GM13977 (cell line): Measurements from ENCODE around the gene AGAP1.

Experiments
- DNase-seq: peaks from one replicate; pipeline ENCODE4 v3.0.0; 2012; ENCODE audit warnings: low spot score
- in situ Hi-C: fragments of 300-500 bp; cut with MboI; formaldehyde crosslinking; loops from one replicate; pipeline ENCODE4 v1.12.0; 2022; ENCODE audit warnings: low sequenced_read_pairs, low pct_unique_long_range_greater_than_20kb, mixed read lengths, inconsistent platforms; ENCODE audit not compliant: unreplicated experiment
- TF ChIP-seq, protein P1 (sequence below): IDR thresholded peaks from 2 replicates; pipeline ENCODE4 v1.5.1; 2012; ENCODE audit warnings: mild to moderate bottlenecking, control low read depth; ENCODE audit not compliant: insufficient read depth; ENCODE audit errors: extremely low read depth, missing control alignments

AGAP1 gene

DNA sequence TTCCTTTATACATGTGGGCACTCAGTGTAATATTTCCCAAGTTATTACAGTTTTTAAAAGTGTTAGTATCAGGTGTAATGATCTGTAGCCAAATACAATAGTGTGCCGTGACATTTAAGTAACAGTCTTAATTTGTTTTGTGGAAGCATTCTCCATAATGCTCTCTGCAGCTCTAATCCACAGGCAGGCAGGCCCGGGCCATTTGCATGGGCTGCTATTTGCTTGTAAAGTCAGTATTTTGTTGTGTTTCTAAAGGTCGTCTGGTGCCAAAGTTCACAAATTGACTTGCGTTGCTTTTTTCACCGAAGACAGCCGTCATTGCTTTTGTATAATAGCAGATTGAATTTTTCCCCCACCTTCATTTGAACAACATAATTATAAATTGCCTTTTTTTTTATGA lies 521.3 kb downstream of the AGAP1 start:
- TF ChIP-seq, protein P1, sequence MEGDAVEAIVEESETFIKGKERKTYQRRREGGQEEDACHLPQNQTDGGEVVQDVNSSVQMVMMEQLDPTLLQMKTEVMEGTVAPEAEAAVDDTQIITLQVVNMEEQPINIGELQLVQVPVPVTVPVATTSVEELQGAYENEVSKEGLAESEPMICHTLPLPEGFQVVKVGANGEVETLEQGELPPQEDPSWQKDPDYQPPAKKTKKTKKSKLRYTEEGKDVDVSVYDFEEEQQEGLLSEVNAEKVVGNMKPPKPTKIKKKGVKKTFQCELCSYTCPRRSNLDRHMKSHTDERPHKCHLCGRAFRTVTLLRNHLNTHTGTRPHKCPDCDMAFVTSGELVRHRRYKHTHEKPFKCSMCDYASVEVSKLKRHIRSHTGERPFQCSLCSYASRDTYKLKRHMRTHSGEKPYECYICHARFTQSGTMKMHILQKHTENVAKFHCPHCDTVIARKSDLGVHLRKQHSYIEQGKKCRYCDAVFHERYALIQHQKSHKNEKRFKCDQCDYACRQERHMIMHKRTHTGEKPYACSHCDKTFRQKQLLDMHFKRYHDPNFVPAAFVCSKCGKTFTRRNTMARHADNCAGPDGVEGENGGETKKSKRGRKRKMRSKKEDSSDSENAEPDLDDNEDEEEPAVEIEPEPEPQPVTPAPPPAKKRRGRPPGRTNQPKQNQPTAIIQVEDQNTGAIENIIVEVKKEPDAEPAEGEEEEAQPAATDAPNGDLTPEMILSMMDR: no peak
- in situ Hi-C loops: no loop called here
- DNase-seq: no peak

DNA sequence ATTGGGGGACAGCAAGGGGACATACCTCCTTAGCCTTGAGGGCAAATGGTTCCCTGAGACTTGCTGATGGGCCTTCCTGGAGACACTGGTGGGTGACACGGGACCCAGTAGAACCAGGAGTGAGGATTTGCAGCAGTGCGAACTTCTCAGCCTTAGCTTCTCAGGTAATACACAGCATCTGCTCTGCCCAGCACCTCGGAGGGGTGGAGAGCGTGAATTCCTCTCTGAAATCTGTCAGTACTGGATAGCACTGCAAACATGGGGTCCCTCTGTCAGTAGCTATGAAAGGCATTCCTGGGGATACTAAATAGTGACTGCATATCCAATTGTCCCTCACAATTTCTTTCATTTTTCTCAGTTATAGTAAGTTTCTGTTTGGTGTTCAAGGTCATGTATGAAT lies 522.7 kb downstream of the AGAP1 start:
- in situ Hi-C loops: no loop called here
- TF ChIP-seq, protein P1: no peak
- no peak for DNase-seq

DNA sequence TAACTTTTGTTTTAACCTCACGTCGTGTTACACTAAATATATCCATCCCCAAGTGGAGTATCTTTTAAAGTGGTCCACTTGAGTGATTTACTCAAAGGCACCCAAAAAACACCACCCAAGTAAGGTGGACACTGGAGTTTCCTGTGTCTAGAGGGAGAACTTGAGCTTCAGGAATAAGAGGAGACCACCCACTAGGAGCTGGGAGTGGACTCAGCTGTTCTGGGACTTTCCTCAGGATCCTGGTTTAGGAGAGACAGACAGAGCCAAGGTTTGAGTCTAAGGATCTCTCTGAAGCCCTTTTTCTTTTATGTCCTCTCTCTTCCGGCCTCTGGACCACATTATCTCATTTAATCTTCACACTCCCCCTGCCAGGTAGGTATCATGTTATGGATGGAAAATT lies 523.6 kb downstream of the AGAP1 start:
- TF ChIP-seq, protein P1: no peak
- in situ Hi-C loops: no loop called here
- no peak for DNase-seq

DNA sequence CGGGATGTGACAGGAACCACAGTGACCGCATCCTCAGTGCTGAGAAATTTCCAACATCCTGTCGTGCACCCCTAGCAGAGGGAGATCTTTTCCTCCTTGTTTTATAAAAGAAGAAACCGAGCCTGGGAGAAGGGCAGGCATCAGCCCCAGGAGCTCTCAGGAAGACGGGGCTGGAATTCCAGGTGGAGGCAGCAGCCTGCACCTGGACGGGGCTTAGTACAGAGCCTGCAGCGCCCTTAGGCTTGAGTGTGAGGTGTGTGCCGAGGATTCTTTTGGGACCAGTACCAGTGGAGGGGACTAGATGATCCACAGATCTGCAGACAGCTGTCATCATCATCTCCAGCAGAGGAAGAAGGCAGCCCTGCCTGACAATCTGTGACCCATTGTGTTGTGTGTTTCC lies 525.6 kb downstream of the AGAP1 start:
- TF ChIP-seq, protein P1: no peak
- in situ Hi-C loops: no loop called here
- DNase-seq: no peak

DNA sequence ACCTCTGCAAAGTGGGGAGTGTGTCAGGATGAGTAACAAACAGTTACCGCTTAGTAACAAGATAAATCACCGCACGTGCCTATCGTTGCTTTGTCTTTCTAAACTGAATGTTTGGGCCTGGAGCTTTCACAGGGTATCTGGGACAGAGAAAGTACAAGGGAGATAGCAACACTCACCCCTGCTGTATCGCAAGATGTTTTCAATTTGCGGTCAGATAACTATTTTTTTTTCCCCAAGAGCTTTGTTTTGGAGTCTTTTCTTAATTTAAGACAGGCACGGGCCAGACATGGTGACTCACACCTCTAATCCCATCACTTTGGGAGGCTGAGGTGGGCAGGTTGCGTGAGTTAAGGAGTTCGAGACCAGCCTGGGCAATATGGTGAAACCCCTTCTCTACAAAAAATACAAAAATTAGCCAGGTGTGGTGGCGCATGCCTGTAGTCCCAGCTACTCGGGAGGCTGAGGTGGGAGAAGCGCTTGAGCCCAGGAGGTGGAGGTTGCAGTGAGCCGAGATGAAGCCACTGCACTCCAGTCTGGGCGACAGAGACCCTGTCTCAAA lies 527.7 kb downstream of the AGAP1 start:
- in situ Hi-C loops: no loop called here
- DNase-seq: no peak
- TF ChIP-seq, protein P1: no peak

DNA sequence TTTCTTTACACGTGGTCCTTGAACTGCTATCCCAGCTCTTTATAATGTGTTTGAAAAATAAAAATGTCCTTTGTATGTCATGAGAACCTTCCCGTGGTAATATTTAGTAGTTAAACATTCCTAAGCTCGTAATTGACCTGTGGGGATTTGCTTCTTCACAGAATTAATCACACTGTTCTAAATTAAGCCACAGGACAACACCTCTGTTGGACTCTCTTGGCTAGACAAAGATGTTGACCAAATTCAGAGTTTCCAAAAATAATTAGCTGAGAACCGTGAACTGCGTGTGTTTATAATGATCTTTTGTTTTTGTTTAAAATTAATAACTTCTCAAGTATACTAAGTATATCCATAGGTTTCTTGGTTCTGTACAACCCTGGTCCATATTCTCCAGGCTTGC lies 528.3 kb downstream of the AGAP1 start:
- DNase-seq: no peak
- TF ChIP-seq, protein P1: no peak
- in situ Hi-C loops: no loop called here

DNA sequence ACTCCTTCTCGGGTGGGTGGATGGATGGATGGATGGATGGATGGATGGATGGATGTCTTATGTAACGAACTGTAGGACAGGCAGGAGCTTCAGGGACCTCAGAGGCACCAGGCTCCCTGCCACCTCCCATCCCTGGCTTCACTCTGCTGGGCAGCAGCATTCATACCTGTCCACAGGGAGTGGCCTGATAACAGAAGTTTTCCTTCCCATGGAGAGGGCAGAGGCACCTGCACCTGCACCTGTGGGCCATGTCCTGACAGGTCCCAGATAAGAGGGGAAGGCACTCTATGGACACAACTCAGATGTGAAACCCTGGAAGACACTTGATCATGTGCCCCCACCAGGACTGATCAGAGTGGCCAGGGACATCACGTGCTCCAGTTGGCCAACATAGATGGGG lies 532.0 kb downstream of the AGAP1 start:
- DNase-seq: no peak
- in situ Hi-C loops: no loop called here
- TF ChIP-seq, protein P1: no peak
